HepG2 (cell line): ENCODE data around the gene RNU6-8. TPM values are rescaled to one million over a fixed set of nuclear protein-coding genes. Genes with fewer than 3 reads are reported as not detected.

Experiments used
- CCAR2 ChIP-seq: fragments of 200-400 bp; formaldehyde crosslinking; optimal IDR thresholded peaks from 2 replicates; pipeline ENCODE3; 2018; ENCODE audit warnings: low read depth, mild to moderate bottlenecking, low read length, moderate library complexity
- EZH2 ChIP-seq: conservative IDR thresholded peaks from 2 replicates; pipeline ENCODE4 v1.6.1; 2012; ENCODE audit warnings: mild to moderate bottlenecking, low read depth, low read length, moderate library complexity
- FIP1L1 ChIP-seq: fragments of 200-400 bp; formaldehyde crosslinking; IDR thresholded peaks from 2 replicates; pipeline ENCODE4 v1.6.1; 2018; ENCODE audit warnings: low read depth, mild to moderate bottlenecking, low read length, moderate library complexity, borderline replicate concordance; ENCODE audit not compliant: insufficient read depth
- GPBP1L1 ChIP-seq: sonication (generic); formaldehyde crosslinking; IDR thresholded peaks from 2 replicates; pipeline ENCODE4 v1.5.0; 2020; ENCODE audit warnings: mild to moderate bottlenecking, missing genetic modification reagents
- HIC2 ChIP-seq: sonication (generic); formaldehyde crosslinking; IDR thresholded peaks from 2 replicates; pipeline ENCODE4 v1.9.0; 2022; ENCODE audit warnings: low read depth, missing genetic modification reagents
- HOXA7 ChIP-seq: sonication (generic); formaldehyde crosslinking; IDR thresholded peaks from 2 replicates; pipeline ENCODE4 v1.8.1; 2022; ENCODE audit warnings: mild to moderate bottlenecking, missing genetic modification reagents, moderate library complexity
- IKZF5 ChIP-seq: IDR thresholded peaks from 2 replicates; pipeline ENCODE4 v1.6.1; 2018; ENCODE audit warnings: missing genetic modification reagents, mild to moderate bottlenecking, missing compliant biosample characterization
- MTF1 ChIP-seq: sonication (generic); formaldehyde crosslinking; IDR thresholded peaks from 2 replicates; pipeline ENCODE4 v1.5.0; 2020; ENCODE audit warnings: missing genetic modification reagents
- ONECUT2 ChIP-seq: sonication (generic); formaldehyde crosslinking; IDR thresholded peaks from 2 replicates; pipeline ENCODE4 v1.4.0; 2020; ENCODE audit warnings: missing genetic modification reagents
- SIX4 ChIP-seq: sonication (generic); formaldehyde crosslinking; IDR thresholded peaks from 2 replicates; pipeline ENCODE4 v1.4.0; 2020; ENCODE audit warnings: missing genetic modification reagents
- YEATS2 ChIP-seq: sonication (generic); formaldehyde crosslinking; IDR thresholded peaks from 2 replicates; pipeline ENCODE4 v1.4.0; 2020; ENCODE audit warnings: missing genetic modification reagents, borderline replicate concordance
- ZFP62 ChIP-seq: sonication (generic); formaldehyde crosslinking; IDR thresholded peaks from 2 replicates; pipeline ENCODE4 v1.4.0; 2020; ENCODE audit warnings: missing genetic modification reagents
- ZNF12 ChIP-seq: sonication (generic); formaldehyde crosslinking; IDR thresholded peaks from 2 replicates; pipeline ENCODE4 v1.5.0; 2020; ENCODE audit warnings: missing genetic modification reagents
- ZNF160 ChIP-seq: sonication (generic); formaldehyde crosslinking; IDR thresholded peaks from 2 replicates; pipeline ENCODE4 v1.8.0; 2022; ENCODE audit warnings: mild to moderate bottlenecking, inconsistent platforms, missing genetic modification reagents
- ZNF235 ChIP-seq: sonication (generic); formaldehyde crosslinking; IDR thresholded peaks from 2 replicates; pipeline ENCODE4 v1.8.1; 2023; ENCODE audit warnings: mild to moderate bottlenecking, missing genetic modification reagents, borderline replicate concordance
- ZNF44 ChIP-seq: sonication (generic); formaldehyde crosslinking; IDR thresholded peaks from 2 replicates; pipeline ENCODE4 v1.5.1; 2020; ENCODE audit warnings: mild to moderate bottlenecking, missing genetic modification reagents
- ZNF557 ChIP-seq: sonication (generic); formaldehyde crosslinking; IDR thresholded peaks from 2 replicates; pipeline ENCODE4 v1.4.0; 2020; ENCODE audit warnings: missing genetic modification reagents
- ZSCAN21 ChIP-seq: sonication (generic); formaldehyde crosslinking; IDR thresholded peaks from 2 replicates; pipeline ENCODE4 v1.8.0; 2022; ENCODE audit warnings: mild to moderate bottlenecking, missing genetic modification reagents, moderate library complexity, borderline replicate concordance
- polyA plus RNA-seq, 8 experiments: library from polyadenylated mRNA; depleted of rRNA in 3 of 8; stranded (reverse) in 7 of 8; unstranded in 1 of 8; fragments of >200 nt; fragmentation: Illumina TruSeq in 4 of 8; extraction: Trizol in 4 of 8; gene quantifications; 2 replicates each; pipeline versions ENCODE4 v1.2.1 to v1.2.3, GENCODE V29; 2011 to 2016; ENCODE audit warnings: low read depth in 4 of 8, missing spikeins in 1 of 8, mixed read lengths in 1 of 8; ENCODE audit not compliant: insufficient read depth in 1 of 8
- total RNA-seq, 5 experiments: library from RNA; depleted of rRNA; stranded (reverse); fragments of >200 nt; fragmentation: Illumina TruSeq; extraction: Trizol; gene quantifications; 2 replicates each; pipeline ENCODE4 v1.2.3, GENCODE V29; 2016; ENCODE audit warnings: low read depth in 1 of 5
- TF ChIP-seq, protein P1 (sequence below): IDR thresholded peaks from 2 replicates; pipeline ENCODE4 v1.6.1; 2016; ENCODE audit warnings: low read depth, missing genetic modification reagents, missing compliant biosample characterization

Gene RNU6-8
- total and polyA plus RNA-seq, 2 of the 13 experiments (the other 11 are each of a cell fraction or from before 2014, with no cell fraction given) = under 0.01 TPM; not detected in 1

GRCh38 chr14:32203928-32204357 is 874 bp upstream of the RNU6-8 start (continued):
- TF ChIP-seq, protein P1, sequence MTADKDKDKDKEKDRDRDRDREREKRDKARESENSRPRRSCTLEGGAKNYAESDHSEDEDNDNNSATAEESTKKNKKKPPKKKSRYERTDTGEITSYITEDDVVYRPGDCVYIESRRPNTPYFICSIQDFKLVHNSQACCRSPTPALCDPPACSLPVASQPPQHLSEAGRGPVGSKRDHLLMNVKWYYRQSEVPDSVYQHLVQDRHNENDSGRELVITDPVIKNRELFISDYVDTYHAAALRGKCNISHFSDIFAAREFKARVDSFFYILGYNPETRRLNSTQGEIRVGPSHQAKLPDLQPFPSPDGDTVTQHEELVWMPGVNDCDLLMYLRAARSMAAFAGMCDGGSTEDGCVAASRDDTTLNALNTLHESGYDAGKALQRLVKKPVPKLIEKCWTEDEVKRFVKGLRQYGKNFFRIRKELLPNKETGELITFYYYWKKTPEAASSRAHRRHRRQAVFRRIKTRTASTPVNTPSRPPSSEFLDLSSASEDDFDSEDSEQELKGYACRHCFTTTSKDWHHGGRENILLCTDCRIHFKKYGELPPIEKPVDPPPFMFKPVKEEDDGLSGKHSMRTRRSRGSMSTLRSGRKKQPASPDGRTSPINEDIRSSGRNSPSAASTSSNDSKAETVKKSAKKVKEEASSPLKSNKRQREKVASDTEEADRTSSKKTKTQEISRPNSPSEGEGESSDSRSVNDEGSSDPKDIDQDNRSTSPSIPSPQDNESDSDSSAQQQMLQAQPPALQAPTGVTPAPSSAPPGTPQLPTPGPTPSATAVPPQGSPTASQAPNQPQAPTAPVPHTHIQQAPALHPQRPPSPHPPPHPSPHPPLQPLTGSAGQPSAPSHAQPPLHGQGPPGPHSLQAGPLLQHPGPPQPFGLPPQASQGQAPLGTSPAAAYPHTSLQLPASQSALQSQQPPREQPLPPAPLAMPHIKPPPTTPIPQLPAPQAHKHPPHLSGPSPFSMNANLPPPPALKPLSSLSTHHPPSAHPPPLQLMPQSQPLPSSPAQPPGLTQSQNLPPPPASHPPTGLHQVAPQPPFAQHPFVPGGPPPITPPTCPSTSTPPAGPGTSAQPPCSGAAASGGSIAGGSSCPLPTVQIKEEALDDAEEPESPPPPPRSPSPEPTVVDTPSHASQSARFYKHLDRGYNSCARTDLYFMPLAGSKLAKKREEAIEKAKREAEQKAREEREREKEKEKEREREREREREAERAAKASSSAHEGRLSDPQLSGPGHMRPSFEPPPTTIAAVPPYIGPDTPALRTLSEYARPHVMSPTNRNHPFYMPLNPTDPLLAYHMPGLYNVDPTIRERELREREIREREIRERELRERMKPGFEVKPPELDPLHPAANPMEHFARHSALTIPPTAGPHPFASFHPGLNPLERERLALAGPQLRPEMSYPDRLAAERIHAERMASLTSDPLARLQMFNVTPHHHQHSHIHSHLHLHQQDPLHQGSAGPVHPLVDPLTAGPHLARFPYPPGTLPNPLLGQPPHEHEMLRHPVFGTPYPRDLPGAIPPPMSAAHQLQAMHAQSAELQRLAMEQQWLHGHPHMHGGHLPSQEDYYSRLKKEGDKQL (CRISPR knock-in tag) = no peak
- no peak for TF ChIP-seq ZNF12
- TF ChIP-seq YEATS2 = no peak
- TF ChIP-seq EZH2 = no peak
- TF ChIP-seq ZNF235 (CRISPR knock-in tag) = 0 out of 2 replicates have a peak, but pooled peaks have one; percentile 26
- TF ChIP-seq ZNF557 (CRISPR knock-in tag) = peak; percentile 68; the same call in 1 of the 2 replicates
- TF ChIP-seq ZSCAN21 (CRISPR knock-in tag) = 0 out of 2 replicates have a peak, but pooled peaks have one; percentile 1
- peak; percentile 23; the same call in 1 of the 2 replicates for TF ChIP-seq ZNF160 (CRISPR knock-in tag)
- TF ChIP-seq ZNF44 (CRISPR knock-in tag) = peak; percentile 20; the same call in 1 of the 2 replicates
- TF ChIP-seq CCAR2 = no peak
- TF ChIP-seq FIP1L1 = no peak
- 0 out of 2 replicates have a peak, but pooled peaks have one; percentile 42 for TF ChIP-seq ZFP62 (CRISPR knock-in tag)
- no peak for TF ChIP-seq IKZF5 (CRISPR knock-in tag)
- no peak for TF ChIP-seq GPBP1L1 (CRISPR knock-in tag)
- no peak for TF ChIP-seq HOXA7 (CRISPR knock-in tag)
- 0 out of 2 replicates have a peak, but pooled peaks have one; percentile 13 for TF ChIP-seq HIC2 (CRISPR knock-in tag)
- TF ChIP-seq MTF1 = no peak
- no peak for TF ChIP-seq SIX4 (CRISPR knock-in tag)
- no peak for TF ChIP-seq ONECUT2 (CRISPR knock-in tag)
